Fibroblast of skin of right biceps (primary cell): ENCODE measurements around the gene RARA.

Experiments used
- DNase-seq: peaks from one replicate; pipeline ENCODE4 v3.0.0-alpha.2; 2013

RARA gene

DNA sequence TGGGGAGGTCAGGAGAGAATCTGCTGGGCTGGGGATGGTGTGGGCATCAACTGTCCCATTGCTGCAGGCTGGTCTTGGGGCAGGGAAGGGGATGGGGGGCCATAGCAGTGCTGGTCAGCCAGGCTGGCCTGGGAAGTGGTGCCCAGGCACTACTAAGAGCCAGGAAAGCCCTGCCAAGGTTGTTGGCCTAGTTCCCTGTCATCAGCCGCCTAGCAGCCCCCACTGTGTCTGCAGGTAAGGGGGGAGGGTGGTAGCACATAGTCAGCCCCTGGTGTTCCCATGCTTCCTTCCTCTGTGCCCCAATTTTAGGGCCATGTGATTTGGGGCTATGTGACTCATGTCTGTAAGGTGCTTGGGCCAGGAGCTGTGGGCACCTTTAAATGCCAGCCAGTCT is 37.8 kb downstream of the RARA start:
- no peak for DNase-seq

DNA sequence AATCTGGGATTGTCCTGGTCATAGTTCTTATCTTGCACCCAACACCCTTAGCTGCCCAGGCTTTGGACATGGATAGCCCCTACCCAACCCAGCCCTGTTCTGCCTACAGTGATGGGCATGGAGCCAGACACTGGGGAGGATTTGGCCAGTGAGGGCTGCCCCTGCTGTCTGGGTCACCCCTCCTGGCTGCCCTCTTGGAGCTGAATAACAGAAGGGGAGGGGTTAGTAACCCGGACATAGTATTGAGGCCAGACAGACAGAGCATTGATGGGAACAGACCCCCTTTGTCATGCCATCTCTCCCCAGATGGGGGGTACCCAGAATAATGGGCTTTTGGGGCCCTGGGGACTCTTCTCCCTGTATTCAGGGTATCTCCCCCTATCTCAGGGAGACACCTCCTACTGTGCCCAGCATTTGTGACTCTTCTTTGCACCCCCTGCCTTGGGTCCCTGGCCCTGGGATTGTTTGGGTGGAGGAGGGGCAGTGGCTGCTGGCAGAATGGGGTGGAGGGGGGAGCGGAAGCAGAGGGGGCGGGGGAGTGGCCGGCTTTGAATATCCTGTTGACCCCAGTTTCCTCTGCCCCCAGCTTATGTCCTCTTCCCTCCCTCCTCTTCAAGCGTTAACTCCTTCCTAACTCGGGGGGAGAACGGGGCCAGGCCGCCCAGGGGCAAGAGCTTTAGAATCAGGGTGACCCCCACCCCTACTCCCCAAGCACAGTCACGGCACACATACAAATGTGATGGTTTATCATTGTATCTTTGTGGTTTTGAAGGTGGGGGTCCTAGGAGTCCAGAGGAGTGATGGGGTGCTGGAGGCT is 38.5 kb downstream of the RARA start:
- no peak for DNase-seq

DNA sequence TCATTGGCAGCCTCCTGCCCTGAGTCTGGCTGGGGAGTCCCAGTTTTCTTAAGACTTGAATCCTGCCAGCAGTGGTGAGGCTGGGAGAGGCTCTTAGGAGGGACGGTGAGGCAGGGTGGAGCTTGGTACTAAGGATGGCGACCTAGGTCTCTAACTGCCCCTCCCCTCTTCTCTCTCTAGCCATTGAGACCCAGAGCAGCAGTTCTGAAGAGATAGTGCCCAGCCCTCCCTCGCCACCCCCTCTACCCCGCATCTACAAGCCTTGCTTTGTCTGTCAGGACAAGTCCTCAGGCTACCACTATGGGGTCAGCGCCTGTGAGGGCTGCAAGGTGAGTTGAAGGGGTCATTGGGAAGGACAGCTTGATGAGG is 39.1 kb downstream of the RARA start:
- DNase-seq: no peak

DNA sequence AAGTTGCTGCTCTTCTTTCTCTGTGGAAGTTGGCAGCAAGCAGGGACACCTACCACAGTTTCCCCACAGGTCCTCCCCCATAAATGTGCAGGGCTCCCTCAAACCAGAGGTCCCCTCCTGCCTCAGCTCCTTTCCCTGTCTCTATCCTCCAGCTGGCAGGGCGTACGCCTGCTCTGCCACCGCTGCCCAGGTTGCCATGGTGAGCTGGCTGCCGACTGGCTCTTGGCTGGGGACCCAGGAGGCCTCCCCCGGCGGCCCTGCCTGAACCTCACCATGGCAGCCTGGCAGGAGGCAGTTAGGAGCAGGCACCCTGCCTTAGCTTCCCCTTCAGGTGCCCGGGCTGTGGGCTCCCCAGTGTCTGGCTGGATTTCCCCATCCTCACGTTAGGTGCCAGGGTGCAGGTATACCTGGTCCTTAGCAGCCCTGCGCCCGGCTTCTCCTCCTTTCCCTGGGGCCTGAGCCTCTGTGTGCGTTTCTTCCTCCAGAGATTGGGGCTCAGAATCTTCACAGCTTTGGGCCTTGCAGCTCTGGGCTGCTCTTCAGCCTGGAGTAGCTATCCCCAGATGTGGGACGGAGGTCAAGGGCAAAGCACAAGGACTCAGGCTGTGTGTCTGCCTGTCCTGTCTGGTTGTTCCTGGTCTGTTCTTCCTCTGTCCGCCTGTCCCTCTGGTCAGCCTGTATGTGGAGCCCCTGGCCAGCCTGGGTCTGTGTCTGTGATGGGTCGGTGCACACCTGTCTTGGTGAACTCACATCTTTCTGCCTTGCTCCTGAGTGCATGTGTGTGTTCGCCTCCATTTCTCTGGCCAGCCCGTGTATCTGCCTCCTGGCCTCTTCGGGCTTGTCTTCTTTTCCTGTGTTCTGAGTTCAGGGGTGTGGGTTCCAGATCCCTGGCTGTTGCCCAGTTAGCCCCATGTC is 39.8 kb downstream of the RARA start:
- DNase-seq: no peak

- no peak for DNase-seq
These were observed 40.5 kb downstream of the RARA start for GRCh38 chr17:40349477-40349894.

GRCh38 chr17:40349895-40350688 is 41.1 kb downstream of the RARA start:
- peak; percentile 73 for DNase-seq

DNA sequence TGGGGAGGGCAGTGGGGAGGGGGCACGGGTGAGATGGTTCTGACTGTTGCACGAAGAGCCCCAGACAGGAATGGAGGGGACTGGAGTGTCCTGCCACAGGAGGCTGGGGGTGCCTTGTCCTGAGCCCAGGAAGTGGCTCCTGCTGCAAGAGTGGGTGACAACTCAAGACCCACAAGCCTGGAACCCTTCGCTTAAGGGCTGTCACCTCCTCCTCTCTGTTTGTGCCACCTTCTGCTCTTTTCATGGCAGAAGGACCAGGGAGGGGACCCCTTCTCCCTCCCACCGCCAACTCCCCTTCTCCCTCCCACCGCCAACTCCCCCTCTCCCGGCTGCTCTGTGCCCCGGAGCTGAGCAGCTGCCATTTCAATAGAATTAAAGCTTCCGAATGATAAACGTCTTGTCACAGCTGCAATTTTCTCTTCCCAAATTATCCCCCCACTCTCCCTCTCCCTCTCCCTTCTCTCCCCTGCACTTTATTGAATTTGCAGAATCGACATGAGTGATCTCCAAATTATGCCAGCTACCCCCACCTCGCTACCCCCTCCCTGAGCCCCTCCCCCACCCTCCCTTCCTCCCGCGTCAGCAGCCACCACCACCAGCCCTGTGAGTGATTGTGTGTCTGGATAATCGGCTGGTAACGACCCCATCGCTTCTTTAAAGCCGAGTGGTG is 41.8 kb downstream of the RARA start:
- peak; percentile 33 for DNase-seq

DNA sequence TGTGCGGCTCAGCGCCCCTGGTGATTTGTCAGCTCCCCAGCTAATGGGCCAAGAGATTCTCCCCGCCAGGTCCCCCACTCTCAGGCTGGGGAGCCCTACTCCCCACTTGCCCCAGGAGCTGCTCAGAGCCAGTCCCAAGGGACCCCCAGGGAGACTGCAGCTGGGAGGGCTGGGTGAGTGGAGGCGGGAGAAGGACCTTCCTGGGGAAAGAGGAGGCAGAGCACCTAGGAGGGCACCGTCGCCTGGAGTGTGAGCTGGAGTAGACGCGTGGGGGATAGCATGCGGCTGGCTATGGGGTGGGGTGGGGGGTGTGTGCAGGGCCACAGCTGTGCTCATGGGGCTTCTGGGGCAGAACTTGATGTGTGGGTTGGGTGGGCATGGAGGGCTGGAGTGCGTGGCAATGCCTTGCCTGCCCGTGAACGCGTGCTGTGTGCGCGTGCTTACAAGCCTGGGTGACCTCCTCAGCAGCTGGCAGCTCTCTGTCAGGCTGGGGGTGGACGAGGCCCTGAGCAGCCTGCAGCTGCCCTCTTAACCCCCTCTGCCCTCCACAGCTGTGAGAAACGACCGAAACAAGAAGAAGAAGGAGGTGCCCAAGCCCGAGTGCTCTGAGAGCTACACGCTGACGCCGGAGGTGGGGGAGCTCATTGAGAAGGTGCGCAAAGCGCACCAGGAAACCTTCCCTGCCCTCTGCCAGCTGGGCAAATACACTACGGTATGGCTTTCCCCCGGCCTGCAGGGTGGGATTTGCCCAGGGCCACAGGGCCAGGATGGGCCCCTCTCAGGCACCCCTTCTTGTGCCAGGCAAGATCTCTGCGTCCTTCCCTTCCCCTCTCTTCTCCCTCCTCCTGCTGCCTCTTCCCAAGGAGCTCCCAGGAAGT is 42.6 kb downstream of the RARA start:
- DNase-seq: no peak

DNA sequence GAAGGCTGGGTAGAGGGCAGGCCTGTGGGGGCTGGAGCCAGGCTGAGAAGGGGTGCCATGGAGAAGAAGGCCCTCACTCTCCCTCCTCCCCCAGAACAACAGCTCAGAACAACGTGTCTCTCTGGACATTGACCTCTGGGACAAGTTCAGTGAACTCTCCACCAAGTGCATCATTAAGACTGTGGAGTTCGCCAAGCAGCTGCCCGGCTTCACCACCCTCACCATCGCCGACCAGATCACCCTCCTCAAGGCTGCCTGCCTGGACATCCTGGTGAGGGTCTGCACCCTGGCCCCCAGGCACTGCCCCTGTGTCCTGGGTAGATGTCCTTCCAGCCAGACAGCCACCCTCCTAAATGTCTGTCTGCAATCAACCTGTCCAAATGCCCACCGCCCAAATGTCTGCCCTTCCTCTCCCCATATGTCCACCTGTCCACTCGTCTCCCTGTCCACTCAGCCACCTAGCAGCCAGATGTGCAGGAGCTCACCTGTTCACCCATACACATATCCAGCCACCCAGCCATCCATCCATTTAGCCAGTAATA is 43.3 kb downstream of the RARA start:
- DNase-seq: no peak

DNA sequence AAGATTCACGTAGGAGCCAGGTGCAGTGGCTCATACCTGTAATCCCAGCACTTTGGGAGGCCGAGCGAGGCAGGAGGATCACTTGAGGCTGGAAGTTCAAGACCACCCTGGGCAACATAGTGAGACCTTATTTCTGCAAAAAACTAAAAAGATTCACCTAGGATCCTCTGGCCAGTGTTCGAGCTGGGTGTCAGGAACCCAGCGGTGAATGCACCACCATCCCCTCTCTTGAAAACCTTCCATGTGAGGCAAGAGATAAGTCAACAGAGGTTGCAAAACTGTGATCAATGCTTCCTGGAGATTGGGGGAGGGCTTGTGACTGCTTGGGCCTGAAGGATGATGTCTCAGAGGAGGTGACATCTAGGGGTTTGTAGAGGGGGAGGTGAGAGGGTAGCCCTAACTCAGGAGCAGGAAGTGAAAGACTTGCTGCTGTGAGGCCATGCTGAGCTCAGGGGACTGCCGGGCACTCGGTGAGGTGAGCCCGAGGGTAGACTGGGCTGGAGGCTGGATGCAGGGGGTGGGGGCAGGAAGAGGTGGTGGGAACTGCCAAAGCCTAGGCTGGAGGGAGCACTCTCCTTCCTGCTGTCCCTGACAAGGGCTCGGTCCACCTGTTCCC is 43.9 kb downstream of the RARA start:
- no peak for DNase-seq

DNA sequence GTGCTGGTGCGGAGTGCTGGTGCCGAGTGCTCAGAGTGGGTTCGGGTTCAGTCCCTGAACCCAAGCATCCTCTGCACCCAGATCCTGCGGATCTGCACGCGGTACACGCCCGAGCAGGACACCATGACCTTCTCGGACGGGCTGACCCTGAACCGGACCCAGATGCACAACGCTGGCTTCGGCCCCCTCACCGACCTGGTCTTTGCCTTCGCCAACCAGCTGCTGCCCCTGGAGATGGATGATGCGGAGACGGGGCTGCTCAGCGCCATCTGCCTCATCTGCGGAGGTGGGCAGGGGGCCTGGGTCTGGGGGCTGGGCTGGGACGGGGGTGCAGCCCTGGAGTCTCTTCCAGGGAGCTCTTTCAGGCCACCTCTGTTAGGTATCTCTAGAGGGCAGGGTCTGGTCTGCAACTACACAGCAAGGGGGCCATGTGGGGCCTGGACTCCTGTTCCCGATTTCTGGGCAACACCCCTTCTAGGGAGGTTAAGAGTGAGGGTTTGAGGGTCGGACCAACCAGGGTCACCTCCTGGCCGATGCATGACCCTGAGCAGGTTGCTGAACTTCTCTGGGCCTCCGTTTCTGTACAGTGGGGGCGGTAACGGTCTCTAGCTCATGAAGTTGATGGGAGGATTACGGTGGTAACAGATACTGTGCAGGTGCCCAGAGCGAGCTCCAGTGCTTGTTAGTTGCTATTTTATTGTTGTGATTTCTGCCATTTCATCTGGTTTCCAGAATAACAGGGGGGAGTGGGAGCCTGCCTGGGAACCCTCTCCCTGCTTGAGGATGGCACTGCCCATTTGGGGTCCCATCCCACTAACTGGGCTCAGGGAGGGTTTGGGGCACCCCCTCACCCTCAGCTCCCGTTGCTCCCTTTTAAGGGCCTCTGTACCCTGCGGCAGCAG is 45.5 kb downstream of the RARA start:
- DNase-seq: no peak

DNA sequence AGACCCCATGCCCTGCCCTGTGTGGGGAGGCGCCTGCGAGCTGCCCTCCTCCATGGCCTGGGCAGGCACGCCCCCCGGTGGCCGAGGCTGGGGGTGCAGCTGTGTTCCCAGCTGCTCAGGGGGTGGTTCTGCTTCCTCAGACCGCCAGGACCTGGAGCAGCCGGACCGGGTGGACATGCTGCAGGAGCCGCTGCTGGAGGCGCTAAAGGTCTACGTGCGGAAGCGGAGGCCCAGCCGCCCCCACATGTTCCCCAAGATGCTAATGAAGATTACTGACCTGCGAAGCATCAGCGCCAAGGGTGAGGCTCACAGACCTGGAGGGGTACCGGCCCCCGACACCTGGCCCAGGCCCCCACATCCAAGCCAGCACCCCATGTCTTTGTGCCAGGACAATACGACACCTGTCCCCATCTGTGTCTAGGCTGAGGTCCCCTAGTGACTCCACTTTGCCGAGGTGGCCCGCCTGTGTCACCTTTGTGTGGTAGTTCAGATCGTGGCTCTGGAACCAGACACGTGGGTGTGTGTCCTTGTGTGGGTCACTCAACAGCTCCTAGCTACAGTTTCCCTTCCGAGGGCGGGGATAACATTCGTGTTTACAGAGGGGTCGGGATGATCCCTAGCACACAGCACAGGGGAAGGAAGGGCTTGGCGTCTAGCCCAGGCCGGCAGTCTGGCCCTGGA is 46.3 kb downstream of the RARA start:
- DNase-seq: peak; percentile 54

DNA sequence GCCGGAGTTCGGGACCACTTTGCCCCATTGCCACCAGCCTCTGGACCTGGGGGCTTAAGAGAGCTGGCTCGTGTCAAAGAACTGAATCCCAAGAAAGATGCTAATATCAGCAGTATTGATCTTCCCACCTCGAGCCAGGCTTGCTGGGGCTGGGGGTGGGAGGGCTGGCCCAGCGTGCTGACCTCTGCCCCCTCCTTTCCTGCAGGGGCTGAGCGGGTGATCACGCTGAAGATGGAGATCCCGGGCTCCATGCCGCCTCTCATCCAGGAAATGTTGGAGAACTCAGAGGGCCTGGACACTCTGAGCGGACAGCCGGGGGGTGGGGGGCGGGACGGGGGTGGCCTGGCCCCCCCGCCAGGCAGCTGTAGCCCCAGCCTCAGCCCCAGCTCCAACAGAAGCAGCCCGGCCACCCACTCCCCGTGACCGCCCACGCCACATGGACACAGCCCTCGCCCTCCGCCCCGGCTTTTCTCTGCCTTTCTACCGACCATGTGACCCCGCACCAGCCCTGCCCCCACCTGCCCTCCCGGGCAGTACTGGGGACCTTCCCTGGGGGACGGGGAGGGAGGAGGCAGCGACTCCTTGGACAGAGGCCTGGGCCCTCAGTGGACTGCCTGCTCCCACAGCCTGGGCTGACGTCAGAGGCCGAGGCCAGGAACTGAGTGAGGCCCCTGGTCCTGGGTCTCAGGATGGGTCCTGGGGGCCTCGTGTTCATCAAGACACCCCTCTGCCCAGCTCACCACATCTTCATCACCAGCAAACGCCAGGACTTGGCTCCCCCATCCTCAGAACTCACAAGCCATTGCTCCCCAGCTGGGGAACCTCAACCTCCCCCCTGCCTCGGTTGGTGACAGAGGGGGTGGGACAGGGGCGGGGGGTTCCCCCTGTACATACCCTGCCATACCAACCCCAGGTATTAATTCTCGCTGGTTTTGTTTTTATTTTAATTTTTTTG is 47.1 kb downstream of the RARA start:
- no peak for DNase-seq

GRCh38 chr17:40356990-40357881 is 48.3 kb downstream of the RARA start:
- no peak for DNase-seq

- peak; percentile 74 for DNase-seq
These were observed 49.5 kb downstream of the RARA start for GRCh38 chr17:40358323-40359038.

DNA sequence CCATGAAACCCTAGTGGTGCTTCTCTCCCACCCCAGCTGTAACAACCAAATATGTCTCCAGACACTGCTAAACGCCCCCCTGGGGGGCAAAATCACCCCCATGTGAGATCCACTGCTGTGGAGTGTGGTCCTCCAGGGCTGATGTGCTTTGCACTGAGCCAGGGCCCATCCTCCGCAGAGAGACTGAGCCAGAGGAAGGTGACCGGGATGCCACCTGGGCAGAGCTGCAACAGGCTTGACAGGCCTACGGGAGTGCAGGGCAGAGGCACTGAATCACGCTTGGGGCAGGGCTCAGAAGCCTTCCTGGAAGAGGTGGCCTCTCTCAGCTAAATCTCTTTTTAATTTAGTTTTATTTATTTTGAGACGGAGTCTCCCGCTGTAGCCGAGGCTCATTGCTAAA is 51.1 kb downstream of the RARA start:
- DNase-seq: no peak
